LNCAP (cell line): ENCODE measurements around the gene PDGFA.

Experiments
- TF ChIP-seq, protein P1 (sequence below): fragments of 450-650 bp; IDR thresholded peaks from 2 replicates; pipeline ENCODE4 v1.5.1; 2017; ENCODE audit warnings: mild to moderate bottlenecking

PDGFA gene

GRCh38 chr7:515628-516027 lies 4.0 kb downstream of the PDGFA start:
- TF ChIP-seq, protein P1, sequence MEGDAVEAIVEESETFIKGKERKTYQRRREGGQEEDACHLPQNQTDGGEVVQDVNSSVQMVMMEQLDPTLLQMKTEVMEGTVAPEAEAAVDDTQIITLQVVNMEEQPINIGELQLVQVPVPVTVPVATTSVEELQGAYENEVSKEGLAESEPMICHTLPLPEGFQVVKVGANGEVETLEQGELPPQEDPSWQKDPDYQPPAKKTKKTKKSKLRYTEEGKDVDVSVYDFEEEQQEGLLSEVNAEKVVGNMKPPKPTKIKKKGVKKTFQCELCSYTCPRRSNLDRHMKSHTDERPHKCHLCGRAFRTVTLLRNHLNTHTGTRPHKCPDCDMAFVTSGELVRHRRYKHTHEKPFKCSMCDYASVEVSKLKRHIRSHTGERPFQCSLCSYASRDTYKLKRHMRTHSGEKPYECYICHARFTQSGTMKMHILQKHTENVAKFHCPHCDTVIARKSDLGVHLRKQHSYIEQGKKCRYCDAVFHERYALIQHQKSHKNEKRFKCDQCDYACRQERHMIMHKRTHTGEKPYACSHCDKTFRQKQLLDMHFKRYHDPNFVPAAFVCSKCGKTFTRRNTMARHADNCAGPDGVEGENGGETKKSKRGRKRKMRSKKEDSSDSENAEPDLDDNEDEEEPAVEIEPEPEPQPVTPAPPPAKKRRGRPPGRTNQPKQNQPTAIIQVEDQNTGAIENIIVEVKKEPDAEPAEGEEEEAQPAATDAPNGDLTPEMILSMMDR: no peak

GRCh38 chr7:514651-515598 lies 4.7 kb downstream of the PDGFA start:
- TF ChIP-seq, protein P1: no peak

DNA sequence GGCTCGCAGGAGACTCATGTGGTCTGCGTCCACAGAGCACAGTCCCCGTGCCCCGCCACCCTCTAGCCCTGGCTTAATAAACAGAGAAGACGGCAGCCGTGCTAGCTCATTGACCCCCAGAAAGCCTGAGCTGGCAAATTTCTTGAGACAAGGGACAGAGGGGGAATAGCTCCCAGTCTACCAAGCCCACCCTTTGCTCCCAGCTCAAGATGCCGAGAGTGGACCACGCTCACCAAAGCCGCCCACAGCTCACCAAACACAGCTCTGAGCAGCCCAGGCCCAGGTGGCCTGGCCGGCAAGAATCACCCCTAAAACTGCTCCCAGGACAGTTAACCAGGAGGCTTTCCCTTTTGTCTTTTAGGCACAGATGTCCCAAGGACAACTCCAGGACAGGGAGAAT lies 5.4 kb downstream of the PDGFA start:
- TF ChIP-seq, protein P1: no peak

GRCh38 chr7:513521-514166 lies 6.0 kb downstream of the PDGFA start:
- TF ChIP-seq, protein P1: no peak

DNA sequence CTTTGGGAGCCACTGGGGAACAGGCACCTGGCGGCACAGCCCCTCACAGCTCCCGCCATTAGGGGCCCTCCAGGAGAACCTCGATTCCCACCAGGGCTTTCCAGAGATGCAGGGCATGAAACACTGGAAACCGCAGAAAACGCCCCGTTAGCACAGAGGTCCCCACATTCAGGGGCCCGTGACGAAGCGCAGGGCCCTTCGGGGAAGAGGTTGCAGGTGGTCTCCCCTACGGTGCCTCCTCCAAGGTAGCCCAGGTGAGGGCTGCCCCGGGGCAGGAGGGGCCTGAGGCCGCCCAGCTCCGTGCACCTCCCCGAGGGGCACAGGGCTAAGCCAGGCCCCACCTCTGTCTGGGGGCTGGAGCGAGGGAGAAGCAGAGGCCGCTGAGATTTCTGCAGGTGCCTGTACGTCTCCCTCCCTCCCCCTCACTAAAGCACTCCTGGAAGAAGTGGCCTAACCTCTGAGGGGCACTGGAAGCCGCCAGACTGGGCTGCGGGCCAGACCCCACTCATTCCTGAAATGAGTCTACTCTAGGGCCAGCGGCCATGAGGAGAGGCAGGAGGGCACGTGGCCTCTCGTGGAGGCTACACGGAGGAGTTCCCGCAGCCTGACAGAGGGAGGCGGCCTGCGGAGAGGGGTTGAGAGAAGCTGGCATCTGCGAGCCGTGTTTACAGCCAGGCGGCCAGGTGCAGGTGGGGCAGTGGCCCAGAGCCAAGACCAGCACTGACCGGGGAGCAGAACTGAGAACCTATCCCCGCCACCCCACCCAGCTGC lies 6.9 kb downstream of the PDGFA start:
- TF ChIP-seq, protein P1: no peak

GRCh38 chr7:512146-512510 lies 7.5 kb downstream of the PDGFA start:
- TF ChIP-seq, protein P1: no peak

- TF ChIP-seq, protein P1: no peak
Observed at GRCh38 chr7:511476-512145, 8.0 kb downstream of the PDGFA start.
